Sigmoid colon (tissue), 4 donors: Measurements from ENCODE around the gene MAP1LC3A.

Experiments used
- CTCF ChIP-seq, 4 experiments: fragments of 450-650 bp in 3 of 4; fragments of 200-600 bp in 1 of 4; IDR thresholded peaks; one replicate each; pipeline ENCODE4 v1.5.1; 2016 to 2019; ENCODE audit warnings: antibody characterized with exemption in 4 of 4, mild to moderate bottlenecking in 3 of 4, moderate library complexity in 2 of 4
- EP300 ChIP-seq, 4 donors: sonication (generic); formaldehyde crosslinking; IDR thresholded peaks; one replicate each; pipeline ENCODE4 v1.6.1; 2017; ENCODE audit warnings: antibody characterized with exemption in 4 of 4
- POLR2A ChIP-seq, 2 donors: fragments of 450-650 bp; IDR thresholded peaks; one replicate each; pipeline ENCODE4 v1.6.1; 2016; ENCODE audit warnings: antibody characterized with exemption in 2 of 2, mild to moderate bottlenecking in 2 of 2, moderate library complexity in 2 of 2

GRCh38 chr20:34560141-34560523, 1.6 kb downstream of the MAP1LC3A start:
- TF ChIP-seq CTCF (IDR thresholded peaks at IDR 0.05) = no peak
- TF ChIP-seq POLR2A (IDR thresholded peaks at IDR 0.05) = no peak
- TF ChIP-seq EP300 (IDR thresholded peaks at IDR 0.05) = no peak
